GM13977 (cell line): Measurements from ENCODE around the gene HAUS2.
"Not testable (repeated sequence)": the region's sequence is repeated elsewhere in the genome, so short reads cannot be mapped to it uniquely, and the experiment has no call there.

Source experiments
- DNase-seq: peaks from one replicate; pipeline ENCODE4 v3.0.0; 2012; ENCODE audit warnings: low spot score
- in situ Hi-C: fragments of 300-500 bp; cut with MboI; formaldehyde crosslinking; loops from one replicate; pipeline ENCODE4 v1.12.0; 2022; ENCODE audit warnings: low sequenced_read_pairs, low pct_unique_long_range_greater_than_20kb, mixed read lengths, inconsistent platforms; ENCODE audit not compliant: unreplicated experiment
- TF ChIP-seq, protein P1 (sequence below): IDR thresholded peaks from 2 replicates; pipeline ENCODE4 v1.5.1; 2012; ENCODE audit warnings: mild to moderate bottlenecking, control low read depth; ENCODE audit not compliant: insufficient read depth; ENCODE audit errors: extremely low read depth, missing control alignments

The HAUS2 gene

DNA sequence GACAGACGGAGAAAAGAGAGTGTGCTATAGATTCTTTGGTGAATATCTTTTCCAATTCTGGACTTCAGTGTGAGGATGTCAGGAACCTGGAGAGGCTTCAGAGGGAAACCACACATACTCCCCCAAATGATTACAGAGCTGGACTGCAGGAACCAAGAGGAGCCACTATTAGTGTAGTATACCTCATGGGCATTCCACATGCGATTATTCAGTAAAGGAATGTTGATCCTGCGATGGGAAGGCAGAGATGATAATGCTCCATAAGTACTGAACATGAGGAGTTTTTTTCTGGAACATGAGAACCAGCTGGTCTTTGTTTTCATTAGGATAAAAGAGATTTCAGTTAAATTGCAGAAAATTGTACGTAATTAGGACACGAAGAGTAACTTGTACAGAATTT lies 45.5 kb downstream of the HAUS2 start:
- DNase-seq, result no peak
- in situ Hi-C loops, result no loop called here
- TF ChIP-seq, protein P1, sequence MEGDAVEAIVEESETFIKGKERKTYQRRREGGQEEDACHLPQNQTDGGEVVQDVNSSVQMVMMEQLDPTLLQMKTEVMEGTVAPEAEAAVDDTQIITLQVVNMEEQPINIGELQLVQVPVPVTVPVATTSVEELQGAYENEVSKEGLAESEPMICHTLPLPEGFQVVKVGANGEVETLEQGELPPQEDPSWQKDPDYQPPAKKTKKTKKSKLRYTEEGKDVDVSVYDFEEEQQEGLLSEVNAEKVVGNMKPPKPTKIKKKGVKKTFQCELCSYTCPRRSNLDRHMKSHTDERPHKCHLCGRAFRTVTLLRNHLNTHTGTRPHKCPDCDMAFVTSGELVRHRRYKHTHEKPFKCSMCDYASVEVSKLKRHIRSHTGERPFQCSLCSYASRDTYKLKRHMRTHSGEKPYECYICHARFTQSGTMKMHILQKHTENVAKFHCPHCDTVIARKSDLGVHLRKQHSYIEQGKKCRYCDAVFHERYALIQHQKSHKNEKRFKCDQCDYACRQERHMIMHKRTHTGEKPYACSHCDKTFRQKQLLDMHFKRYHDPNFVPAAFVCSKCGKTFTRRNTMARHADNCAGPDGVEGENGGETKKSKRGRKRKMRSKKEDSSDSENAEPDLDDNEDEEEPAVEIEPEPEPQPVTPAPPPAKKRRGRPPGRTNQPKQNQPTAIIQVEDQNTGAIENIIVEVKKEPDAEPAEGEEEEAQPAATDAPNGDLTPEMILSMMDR, result no peak

DNA sequence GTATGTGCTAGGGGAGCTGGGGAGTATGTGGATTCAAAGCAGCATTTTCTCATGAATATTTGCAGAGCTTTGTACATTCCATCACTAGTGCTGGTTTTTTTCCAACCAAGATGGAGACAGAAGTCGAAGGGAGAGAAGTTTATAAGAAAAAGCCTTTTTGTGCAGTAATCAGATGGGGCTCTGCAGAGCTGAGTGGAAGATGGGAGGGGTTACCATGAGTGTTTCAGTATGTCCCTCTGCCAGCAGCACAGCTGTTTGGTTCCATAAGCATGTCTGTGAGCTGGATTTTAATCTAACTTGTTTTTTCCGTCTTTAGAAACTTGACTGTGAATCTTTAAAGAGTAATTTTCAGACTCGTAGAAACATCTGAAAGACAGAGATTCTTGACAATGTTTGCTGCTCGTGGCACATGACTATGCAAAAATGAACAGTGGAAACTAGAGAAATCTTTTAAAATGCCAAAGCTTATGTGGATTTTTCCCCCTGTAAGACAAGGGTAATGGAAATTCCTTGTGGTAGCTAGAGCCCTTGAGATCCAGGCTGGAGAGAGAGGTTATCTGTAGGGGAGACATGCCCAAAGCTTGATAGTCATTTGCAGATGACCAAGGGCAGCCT lies 47.1 kb downstream of the HAUS2 start:
- in situ Hi-C loops, result no loop called here
- TF ChIP-seq, protein P1, result no peak
- DNase-seq, result no peak

DNA sequence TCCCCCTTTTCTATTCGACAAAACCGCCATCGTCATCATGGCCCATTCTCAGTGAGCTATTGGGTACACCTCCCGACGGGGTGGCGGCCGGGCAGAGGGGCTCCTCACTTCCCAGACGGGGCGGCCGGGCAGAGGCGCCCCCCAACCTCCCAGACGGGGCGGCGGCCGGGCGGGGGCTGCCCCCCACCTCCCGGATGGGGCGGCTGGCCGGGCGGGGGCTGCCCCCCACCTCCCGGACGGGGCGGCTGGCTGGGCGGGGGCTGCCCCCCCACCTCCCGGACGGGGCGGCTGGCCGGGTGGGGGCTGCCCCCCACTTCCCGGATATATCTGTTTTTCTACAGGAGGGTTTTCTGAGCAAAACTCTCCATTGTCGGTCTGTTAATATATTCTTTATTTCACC lies 52.7 kb downstream of the HAUS2 start:
- in situ Hi-C loops, DNase-seq: not testable (repeated sequence)

DNA sequence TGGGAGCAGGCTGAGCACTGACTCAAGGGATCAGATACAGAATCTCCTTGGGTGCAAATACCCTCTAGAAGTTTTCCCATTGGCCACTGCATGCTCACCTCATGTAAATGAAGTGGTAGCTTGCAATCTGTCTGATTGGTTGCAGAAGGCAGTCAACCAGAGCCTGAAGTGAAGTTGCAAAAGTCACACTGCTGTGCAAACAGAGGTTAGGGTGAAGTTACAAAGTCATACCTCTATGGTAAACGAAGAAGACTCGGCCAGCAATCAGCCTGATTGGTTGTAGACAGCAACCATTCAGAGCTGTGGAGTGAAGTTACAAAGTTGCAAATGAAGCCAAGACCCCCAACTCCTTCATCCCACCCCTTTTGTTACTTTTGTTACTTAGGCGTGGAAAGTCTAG lies 53.9 kb downstream of the HAUS2 start:
- TF ChIP-seq, protein P1, result no peak
- in situ Hi-C loops, result no loop called here
- no peak for DNase-seq

DNA sequence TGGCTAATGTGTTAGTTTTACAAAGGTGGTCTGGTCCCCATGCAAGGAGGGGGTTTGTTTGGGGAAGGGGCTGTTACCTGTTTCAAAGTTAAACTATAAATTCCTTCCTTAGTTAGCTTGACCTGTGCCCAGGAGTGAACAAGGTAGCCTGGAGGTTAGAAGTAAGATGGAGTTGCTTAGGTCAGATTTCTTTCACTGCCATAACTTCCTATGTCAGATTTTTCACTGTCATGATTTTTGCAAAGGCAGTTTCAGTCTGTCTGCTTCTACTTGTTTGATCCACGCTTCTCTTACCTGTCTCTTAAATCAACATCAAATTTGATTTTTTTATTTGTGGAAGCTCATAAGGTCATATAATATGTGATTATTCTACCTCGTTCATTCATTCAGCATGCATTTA lies 55.3 kb downstream of the HAUS2 start:
- DNase-seq, result no peak
- TF ChIP-seq, protein P1, result no peak
- in situ Hi-C loops, result no loop called here

DNA sequence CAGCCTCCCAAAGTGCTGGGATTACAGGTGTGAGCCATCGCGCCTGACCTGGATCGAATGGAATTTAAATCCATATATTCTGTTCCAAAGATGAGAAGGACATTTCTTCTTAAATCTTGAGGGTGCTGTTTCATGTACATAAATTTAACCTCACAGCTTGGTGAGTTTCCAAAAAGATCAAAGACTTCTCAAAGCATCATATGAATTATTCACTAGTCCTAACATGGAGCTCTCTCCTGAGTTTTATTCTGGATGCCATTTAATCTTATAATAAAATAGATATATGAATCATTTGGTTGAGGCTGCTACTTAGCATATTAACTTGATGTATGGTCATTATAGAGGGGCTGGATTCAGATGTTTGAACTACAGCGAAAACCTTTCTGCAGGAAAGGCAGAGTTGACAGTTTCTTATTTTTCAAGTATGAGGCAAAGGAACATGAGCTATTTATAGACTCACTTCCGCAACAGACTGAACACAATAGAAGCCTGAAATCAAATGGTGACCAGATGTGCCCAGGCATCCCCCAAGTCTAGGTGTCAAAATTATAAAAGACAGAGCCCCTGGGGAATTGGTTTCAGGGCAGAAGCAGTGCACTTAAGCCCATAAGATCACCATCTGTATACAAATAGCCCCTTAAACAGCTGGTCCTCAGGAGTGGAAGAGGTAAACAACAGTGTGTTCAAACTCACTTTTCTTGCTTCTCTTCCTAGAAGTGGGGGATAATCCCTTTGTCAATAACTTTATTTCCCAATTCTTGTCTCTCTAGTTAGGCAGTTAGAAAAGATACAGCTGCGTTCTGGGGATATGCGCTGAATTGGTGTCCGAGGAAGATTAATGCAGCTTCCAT lies 56.5 kb downstream of the HAUS2 start:
- DNase-seq, result peak; percentile 31
- TF ChIP-seq, protein P1, result no peak
- in situ Hi-C loops, result no loop called here

DNA sequence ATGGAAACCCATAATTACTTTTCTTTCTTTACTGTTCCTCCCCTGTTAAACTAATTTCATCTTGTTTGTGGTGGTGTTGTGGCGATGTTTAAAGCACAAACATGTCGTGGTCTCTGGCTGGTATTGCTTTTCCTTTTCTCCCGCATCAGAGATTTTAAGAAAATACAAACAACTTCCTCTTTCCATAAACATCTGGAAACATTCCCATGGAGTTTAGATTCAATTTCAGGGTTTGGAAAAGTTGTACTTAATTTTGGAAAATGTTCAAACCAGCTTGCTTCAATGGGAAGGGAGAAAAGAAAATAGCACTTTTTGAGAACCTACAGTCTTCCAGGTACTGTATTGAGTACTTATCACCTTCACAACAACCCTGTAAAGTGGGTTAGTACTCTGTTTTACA lies 57.2 kb downstream of the HAUS2 start:
- in situ Hi-C loops, result no loop called here
- no peak for DNase-seq

More for the DNA sequence above, 57.2 kb downstream of the HAUS2 start:
- TF ChIP-seq, protein P1, result no peak
